Karpas-422 (cell line): ENCODE results near the gene ALPI. TPM values are rescaled to one million over a fixed set of nuclear protein-coding genes. Genes with fewer than 3 reads are reported as not detected.

Experiments used
- DNase-seq: peaks from one replicate; pipeline ENCODE4 v3.0.0-alpha.2; 2015
- H2AFZ ChIP-seq: fragments of 200-600 bp; sonication (generic); 2 replicates; pipeline ENCODE4 v1.6.1; 2014; ENCODE audit warnings: antibody characterized with exemption, low read length, mixed read lengths
- H3K27ac ChIP-seq: fragments of 200-600 bp; sonication (generic); 2 replicates; pipeline ENCODE4 v1.5.1; 2014; ENCODE audit warnings: mild to moderate bottlenecking, low read length, moderate library complexity
- H3K27me3 ChIP-seq: fragments of 200-600 bp; sonication (generic); 2 replicates; pipeline ENCODE4 v1.6.1; 2014; ENCODE audit warnings: low read length, mixed read lengths
- H3K36me3 ChIP-seq: fragments of 200-600 bp; sonication (generic); 2 replicates; pipeline ENCODE4 v1.6.1; 2014; ENCODE audit warnings: low read length, mixed read lengths; ENCODE audit not compliant: insufficient read depth
- H3K4me1 ChIP-seq: fragments of 200-600 bp; sonication (generic); 2 replicates; pipeline ENCODE4 v1.6.1; 2014; ENCODE audit warnings: mild to moderate bottlenecking, low read length, mixed read lengths
- H3K4me2 ChIP-seq: fragments of 200-600 bp; sonication (generic); 2 replicates; pipeline ENCODE4 v1.6.1; 2014; ENCODE audit warnings: low read length, low read depth, mild to moderate bottlenecking; ENCODE audit not compliant: poor library complexity, severe bottlenecking
- H3K4me3 ChIP-seq: fragments of 200-600 bp; sonication (generic); 2 replicates; pipeline ENCODE4 v1.5.1; 2014; ENCODE audit warnings: mild to moderate bottlenecking, antibody characterized with exemption, low read length, mixed read lengths
- H3K79me2 ChIP-seq: fragments of 200-600 bp; sonication (generic); 2 replicates; pipeline ENCODE4 v1.6.1; 2014; ENCODE audit warnings: mild to moderate bottlenecking, low read length, mixed read lengths
- H3K9ac ChIP-seq: fragments of 200-600 bp; sonication (generic); 2 replicates; pipeline ENCODE4 v1.6.0; 2014; ENCODE audit warnings: low read length
- H3K9me2 ChIP-seq: fragments of 200-600 bp; sonication (generic), shearing (Covaris generic); replicated peaks from 2 replicates; pipeline ENCODE4 v1.6.0; 2014; ENCODE audit warnings: mild to moderate bottlenecking, low read length, moderate library complexity; ENCODE audit not compliant: insufficient read depth
- H3K9me3 ChIP-seq: fragments of 300-700, 200-600 bp; sonication (generic); 2 replicates; pipeline ENCODE4 v1.6.1; 2014; ENCODE audit warnings: low read length, mixed read lengths
- H4K20me1 ChIP-seq: fragments of 200-600 bp; sonication (generic); 2 replicates; pipeline ENCODE4 v1.6.1; 2014; ENCODE audit warnings: mild to moderate bottlenecking, antibody characterized with exemption, low read length, low read depth; ENCODE audit not compliant: insufficient read depth
- total RNA-seq: library from RNA; depleted of rRNA; stranded (reverse); fragments of >200 nt; shearing (Covaris generic); gene quantifications from 2 replicates; pipeline ENCODE4 v1.2.3, GENCODE V29; 2014; ENCODE audit warnings: low replicate concordance

The ALPI gene
- total RNA-seq, 1 experiment from 2014 or later, result not detected

DNA sequence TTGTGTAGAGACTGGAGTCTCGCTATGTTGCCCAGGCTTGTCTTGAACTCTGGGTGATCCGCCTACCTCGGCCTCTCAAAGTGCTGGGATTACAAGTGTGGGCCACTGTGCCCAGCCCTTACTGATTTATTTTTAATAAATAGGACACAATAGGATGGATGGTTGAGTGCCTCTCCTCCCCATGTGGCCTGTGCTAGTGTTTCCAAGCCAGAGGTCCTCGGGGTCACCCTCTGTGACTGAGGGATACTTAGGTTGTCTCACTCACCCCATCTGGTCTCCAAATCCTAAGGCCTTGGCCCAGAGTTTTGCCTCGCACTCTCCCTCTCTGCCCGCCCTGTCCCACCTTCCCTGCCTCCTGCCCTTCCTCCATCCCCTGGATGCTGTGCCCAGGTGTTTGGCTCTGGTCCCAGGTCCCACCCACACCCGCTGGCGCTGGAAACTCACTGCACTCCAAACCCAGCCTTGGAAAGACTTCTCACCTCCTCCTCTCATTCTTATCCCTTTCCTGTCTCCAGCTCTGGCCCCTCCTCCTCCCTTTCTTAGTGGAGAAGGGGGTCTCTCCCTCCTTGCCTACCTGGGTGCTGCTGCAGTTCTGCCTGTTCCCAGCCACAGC is 36.4 kb downstream of the ALPI start:
- no peak overlapping the region for H3K4me2 ChIP-seq
- H3K9ac ChIP-seq, result no peak overlapping the region
- H2AFZ ChIP-seq, result no peak overlapping the region
- H3K79me2 ChIP-seq, result no peaks in the 10 kb centered on the region
- peaks cover 4% of the 10 kb centered on the region; the same call in 1 of the 2 replicates for H3K4me1 ChIP-seq
- H3K9me2 ChIP-seq, result no peaks in the 10 kb centered on the region
- H3K27me3 ChIP-seq, result no peaks in the 10 kb centered on the region
- H3K36me3 ChIP-seq, result no peaks in the 10 kb centered on the region
- H3K9me3 ChIP-seq, result no peaks in the 10 kb centered on the region
- DNase-seq, result no peak
- H4K20me1 ChIP-seq, result no peaks in the 10 kb centered on the region
- H3K4me3 ChIP-seq, result no peak overlapping the region
- no peak overlapping the region for H3K27ac ChIP-seq

DNA sequence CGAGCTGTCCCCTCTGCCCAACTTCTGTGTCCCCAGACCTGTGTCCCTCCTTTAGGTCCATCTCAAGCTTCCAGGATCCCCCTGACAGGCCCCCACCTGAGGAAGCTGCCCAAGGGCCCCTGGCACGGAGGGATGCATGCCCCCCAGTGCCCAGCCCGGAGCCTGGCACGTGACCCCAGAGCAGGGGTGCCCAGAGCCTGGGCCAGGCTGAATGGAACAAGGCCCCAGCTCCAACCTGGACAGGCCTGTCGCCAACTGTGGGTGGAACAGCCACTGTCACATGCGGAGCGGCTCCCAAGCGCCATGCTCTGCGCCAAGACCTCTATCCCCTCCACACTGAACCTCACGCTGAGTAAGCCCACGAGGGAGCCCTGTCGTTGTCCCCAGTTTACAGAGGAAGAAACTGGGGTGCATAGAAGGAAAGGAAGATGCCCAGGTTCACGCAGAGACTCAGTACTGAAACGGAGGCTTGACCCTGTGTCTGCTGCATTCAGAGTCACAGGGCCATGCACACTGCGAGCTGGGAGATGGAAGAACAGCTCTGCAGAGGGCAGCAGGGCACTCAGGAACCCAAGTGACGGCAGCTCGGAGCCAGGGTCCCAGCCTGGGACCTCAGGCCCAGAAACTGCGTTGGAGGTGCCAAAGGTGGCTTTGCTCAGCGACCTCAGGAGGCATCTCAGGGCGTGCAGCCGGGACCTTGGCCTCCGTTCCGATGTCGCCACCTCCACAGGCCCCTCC is 37.2 kb downstream of the ALPI start:
- H3K36me3 ChIP-seq, result no peaks in the 10 kb centered on the region
- no peaks in the 10 kb centered on the region for H3K9me2 ChIP-seq
- H4K20me1 ChIP-seq, result no peaks in the 10 kb centered on the region
- DNase-seq, result no peak
- peaks cover 4% of the 10 kb centered on the region; the same call in 1 of the 2 replicates for H3K4me1 ChIP-seq
- H2AFZ ChIP-seq, result no peak overlapping the region
- H3K4me2 ChIP-seq, result no peak overlapping the region
- no peaks in the 10 kb centered on the region for H3K27me3 ChIP-seq
- H3K27ac ChIP-seq, result no peak overlapping the region
- H3K79me2 ChIP-seq, result no peaks in the 10 kb centered on the region
- no peak overlapping the region for H3K4me3 ChIP-seq
- no peak overlapping the region for H3K9ac ChIP-seq
- no peaks in the 10 kb centered on the region for H3K9me3 ChIP-seq

GRCh38 chr2:232493701-232494474 is 37.9 kb downstream of the ALPI start:
- Histone ChIP-seq H3K9me3 (no peaks in the 10 kb centered on the region), H3K36me3 (no peaks in the 10 kb centered on the region), H3K27me3 (no peaks in the 10 kb centered on the region), H3K4me1 (peaks cover 4% of the 10 kb centered on the region; the same call in 1 of the 2 replicates), H2AFZ (no peak overlapping the region), H3K9me2 (no peaks in the 10 kb centered on the region), H3K4me3 (no peak overlapping the region), H4K20me1 (no peaks in the 10 kb centered on the region), H3K4me2 (no peak overlapping the region), H3K79me2 (no peaks in the 10 kb centered on the region), H3K9ac (no peak overlapping the region), H3K27ac (no peak overlapping the region)
- no peak for DNase-seq

DNA sequence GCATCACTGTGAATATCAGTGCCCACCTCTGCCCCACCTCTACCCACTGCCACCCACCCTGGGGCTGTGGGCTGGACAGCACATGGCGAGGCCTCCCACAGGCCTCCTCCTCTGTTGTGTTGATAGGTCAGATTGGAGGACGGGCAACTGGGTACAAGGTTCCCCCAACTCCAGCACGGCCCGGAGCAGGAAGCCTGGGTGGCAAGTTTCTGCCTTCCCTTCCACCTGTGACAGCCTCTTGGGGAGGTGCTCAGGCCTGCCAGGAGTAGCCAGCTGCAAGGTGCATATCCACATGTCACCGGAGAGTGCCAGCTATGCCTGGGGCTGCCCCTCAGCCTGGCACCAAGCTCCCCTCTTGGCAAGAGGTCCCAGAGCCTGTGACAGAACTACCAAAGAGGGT is 38.6 kb downstream of the ALPI start:
- Histone ChIP-seq H3K4me2 (no peak overlapping the region), H4K20me1 (no peaks in the 10 kb centered on the region), H3K9me3 (no peaks in the 10 kb centered on the region), H3K36me3 (no peaks in the 10 kb centered on the region), H3K4me1 (peaks cover 4% of the 10 kb centered on the region; the same call in 1 of the 2 replicates), H3K27me3 (no peaks in the 10 kb centered on the region), H3K27ac (no peak overlapping the region), H3K4me3 (no peak overlapping the region), H3K79me2 (no peaks in the 10 kb centered on the region), H2AFZ (no peak overlapping the region), H3K9ac (no peak overlapping the region), H3K9me2 (no peaks in the 10 kb centered on the region)
- no peak for DNase-seq

- no peak overlapping the region for H2AFZ ChIP-seq
- no peaks in the 10 kb centered on the region for H3K36me3 ChIP-seq
- H3K9me2 ChIP-seq, result no peaks in the 10 kb centered on the region
- no peaks in the 10 kb centered on the region for H4K20me1 ChIP-seq
- H3K4me1 ChIP-seq, result peaks cover 4% of the 10 kb centered on the region; the same call in 1 of the 2 replicates
- H3K9ac ChIP-seq, result no peak overlapping the region
- no peak for DNase-seq
- no peak overlapping the region for H3K4me3 ChIP-seq
- H3K9me3 ChIP-seq, result no peaks in the 10 kb centered on the region
- no peak overlapping the region for H3K4me2 ChIP-seq
- H3K27ac ChIP-seq, result no peak overlapping the region
- H3K79me2 ChIP-seq, result no peaks in the 10 kb centered on the region
- no peaks in the 10 kb centered on the region for H3K27me3 ChIP-seq
These were observed 39.3 kb downstream of the ALPI start for GRCh38 chr2:232495292-232495691.

- Histone ChIP-seq H3K27me3 (no peaks in the 10 kb centered on the region), H3K9ac (no peak overlapping the region), H3K36me3 (no peaks in the 10 kb centered on the region), H3K4me2 (no peak overlapping the region), H3K79me2 (no peaks in the 10 kb centered on the region), H3K9me3 (no peaks in the 10 kb centered on the region), H3K27ac (no peak overlapping the region), H3K4me3 (no peak overlapping the region), H2AFZ (no peak overlapping the region), H4K20me1 (no peaks in the 10 kb centered on the region), H3K9me2 (no peaks in the 10 kb centered on the region), H3K4me1 (peaks cover 7% of the 10 kb centered on the region)
- DNase-seq, result no peak
These were observed 40.7 kb downstream of the ALPI start for GRCh38 chr2:232496501-232497270.

GRCh38 chr2:232497348-232497747 is 41.4 kb downstream of the ALPI start:
- no peak for DNase-seq
- no peaks in the 10 kb centered on the region for H3K9me2 ChIP-seq

More at GRCh38 chr2:232497348-232497747, 41.4 kb downstream of the ALPI start:
- Histone ChIP-seq H3K36me3 (no peaks in the 10 kb centered on the region), H3K27me3 (no peaks in the 10 kb centered on the region), H3K4me3 (no peak overlapping the region), H4K20me1 (no peaks in the 10 kb centered on the region), H3K79me2 (no peaks in the 10 kb centered on the region), H3K9ac (no peak overlapping the region), H3K9me3 (no peaks in the 10 kb centered on the region), H2AFZ (no peak overlapping the region), H3K4me1 (peaks cover 7% of the 10 kb centered on the region), H3K27ac (no peak overlapping the region), H3K4me2 (no peak overlapping the region)
